Gastroesophageal sphincter (tissue), 4 donors: ENCODE results near the gene LSM14A. TPM values are rescaled to one million over a fixed set of nuclear protein-coding genes. Genes with fewer than 3 reads are reported as not detected.

Source experiments
- ATAC-seq: fragments of 150-250 bp; one replicate; pipeline ENCODE4 v1.9.1; 2016; ENCODE audit warnings: mild to moderate bottlenecking, moderate library complexity
- H3K27ac ChIP-seq, 4 donors: fragments of 200-600 bp; sonication (generic) in 3 of 4; 1 replicate in 3 of 4; 2 replicates in 1 of 4; pipeline ENCODE4 v1.5.1; 2016 to 2019
- H3K27me3 ChIP-seq: fragments of 200-600 bp; sonication (generic); one replicate; pipeline ENCODE4 v1.5.1; 2019
- H3K36me3 ChIP-seq, 2 donors: fragments of 200-600 bp; sonication (generic); one replicate each; pipeline ENCODE4 v1.5.1; 2019; ENCODE audit warnings: control low read depth in 1 of 2
- H3K4me1 ChIP-seq, 3 donors: fragments of 200-600 bp; sonication (generic); 1 replicate in 2 of 3; 2 replicates in 1 of 3; pipeline ENCODE4 v1.5.1; 2016 to 2019; ENCODE audit warnings: control low read depth in 2 of 3
- H3K4me3 ChIP-seq, 2 donors: fragments of 200-600 bp; sonication (generic); one replicate each; pipeline ENCODE4 v1.5.1; 2019; ENCODE audit warnings: mild to moderate bottlenecking in 1 of 2, moderate library complexity in 1 of 2
- H3K9me3 ChIP-seq, 3 donors: fragments of 200-600 bp; sonication (generic); one replicate each; pipeline ENCODE4 v1.5.1; 2017 to 2019; ENCODE audit warnings: control low read depth in 2 of 3
- CTCF ChIP-seq, 4 experiments: fragments of 200-600 bp in 2 of 4; fragments of 450-650 bp in 2 of 4; sonication (generic) in 1 of 4; IDR thresholded peaks; one replicate each; pipeline ENCODE4 v1.5.1; 2017 to 2019; ENCODE audit warnings: antibody characterized with exemption in 4 of 4, mild to moderate bottlenecking in 2 of 4, moderate library complexity in 2 of 4
- EP300 ChIP-seq: sonication (generic); formaldehyde crosslinking; IDR thresholded peaks from one replicate; pipeline ENCODE4 v1.6.1; 2017; ENCODE audit warnings: antibody characterized with exemption, mild to moderate bottlenecking
- POLR2A ChIP-seq, 2 donors: fragments of 450-650 bp; IDR thresholded peaks; one replicate each; pipeline ENCODE4 v1.6.1; 2017; ENCODE audit warnings: antibody characterized with exemption in 2 of 2, mild to moderate bottlenecking in 2 of 2, moderate library complexity in 1 of 2
- POLR2AphosphoS5 ChIP-seq: sonication (generic); formaldehyde crosslinking; IDR thresholded peaks from one replicate; pipeline ENCODE4 v1.6.1; 2017; ENCODE audit warnings: antibody characterized with exemption
- WGBS, 2 donors: methylation state at CpG; one replicate each; pipeline ENCODE4 v1.1.5; 2018; ENCODE audit warnings: low coverage in 1 of 2; 5-methylcytosine and 5-hydroxymethylcytosine counted together
- total RNA-seq, 4 donors: library from RNA; depleted of rRNA; stranded (reverse); fragments of >200 nt; gene quantifications; one replicate each; pipeline ENCODE4 v1.1.0, GENCODE V29; 2016

Gene LSM14A
- total RNA-seq, 4 donors from 2014 or later, result 106 to 141 (median 128) TPM

- Histone ChIP-seq H3K27ac (peak overlapping the region; percentile 73 to 95 (median 93)), H3K36me3 (no peaks in the 10 kb centered on the region), H3K4me3 (peak overlapping the region; percentile 82 to 86), H3K4me1 (peaks cover 0 to 12% (median 3%) of the 10 kb centered on the region in 3 donors), H3K9me3 (no peaks in the 10 kb centered on the region), H3K27me3 (no peaks in the 10 kb centered on the region)
- no peak for ATAC-seq
- WGBS, 2 donors, result 82 to 87% methylated on average over 10 of the region's 24 CpGs
- TF ChIP-seq POLR2A (IDR thresholded peaks at IDR 0.05), result no peak
- TF ChIP-seq POLR2AphosphoS5, result no peak
- no peak for TF ChIP-seq EP300
- no peak for TF ChIP-seq CTCF (IDR thresholded peaks at IDR 0.05)
These were observed 37.1 kb upstream of the LSM14A start for GRCh38 chr19:34135054-34135800.

- Histone ChIP-seq H3K36me3 (no peaks in the 10 kb centered on the region), H3K27me3 (no peaks in the 10 kb centered on the region), H3K27ac (no peak overlapping the region), H3K4me1 (peaks cover 0 to 12% (median 3%) of the 10 kb centered on the region in 3 donors), H3K4me3 (no peak overlapping the region), H3K9me3 (no peaks in the 10 kb centered on the region)
- no peak for ATAC-seq
- TF ChIP-seq EP300, result no peak
- TF ChIP-seq POLR2A (IDR thresholded peaks at IDR 0.05), result no peak
- no peak for TF ChIP-seq POLR2AphosphoS5
- TF ChIP-seq CTCF (IDR thresholded peaks at IDR 0.05), result no peak
- WGBS, 2 donors, result 68 to 82% methylated on average over 4 to 7 of the region's 7 CpGs
These were observed 36.3 kb upstream of the LSM14A start for GRCh38 chr19:34135821-34136611.

GRCh38 chr19:34141025-34141424 lies 31.3 kb upstream of the LSM14A start:
- WGBS, 2 donors, result 26 to 41% methylated on average over 5 of the region's 5 CpGs
- Histone ChIP-seq H3K9me3 (no peaks in the 10 kb centered on the region), H3K4me1 (no peaks in the 10 kb centered on the region), H3K27me3 (no peaks in the 10 kb centered on the region), H3K4me3 (no peak overlapping the region), H3K27ac (no peak overlapping the region), H3K36me3 (no peaks in the 10 kb centered on the region)
- TF ChIP-seq EP300 (no peak), CTCF (IDR thresholded peaks at IDR 0.05) (no peak)
- ATAC-seq, result no peak

GRCh38 chr19:34142440-34142839 lies 29.9 kb upstream of the LSM14A start:
- Histone ChIP-seq H3K27ac (no peak overlapping the region), H3K4me3 (no peak overlapping the region), H3K27me3 (no peaks in the 10 kb centered on the region), H3K4me1 (no peaks in the 10 kb centered on the region), H3K9me3 (no peaks in the 10 kb centered on the region), H3K36me3 (no peaks in the 10 kb centered on the region)
- WGBS, 2 donors, result 47 to 75% methylated on average over 2 to 3 of the region's 3 CpGs
- ATAC-seq, result no peak
- TF ChIP-seq POLR2AphosphoS5 (no peak), POLR2A (IDR thresholded peaks at IDR 0.05) (no peak), EP300 (no peak), CTCF (IDR thresholded peaks at IDR 0.05) (no peak)
